Measurements from ENCODE around the gene BBC3.

Gene BBC3

GRCh38 chr19:47243776-47244547, 13.0 kb upstream of the BBC3 start:
- H3K4me3 ChIP-seq (ENCODE audit: low read length): peak overlapping the region; percentile 81
- TF ChIP-seq CTCF (conservative IDR thresholded peaks at IDR 0.05; ENCODE audit: low read length): peak; percentile 85
- DNase-seq (ENCODE audit: low read depth): peak; percentile 98

GRCh38 chr19:47243364-47243775, 12.4 kb upstream of the BBC3 start:
- H3K4me3 ChIP-seq (ENCODE audit: low read length): peak overlapping the region; percentile 81
- TF ChIP-seq CTCF (conservative IDR thresholded peaks at IDR 0.05; ENCODE audit: low read length): no peak
- peak; percentile 30 for DNase-seq (ENCODE audit: low read depth)

- H3K4me3 ChIP-seq (ENCODE audit: low read length): no peak overlapping the region
- TF ChIP-seq CTCF (conservative IDR thresholded peaks at IDR 0.05; ENCODE audit: low read length): no peak
- DNase-seq (ENCODE audit: low read depth): no peak
Measured at GRCh38 chr19:47241919-47242577, 11.0 kb upstream of the BBC3 start.

GRCh38 chr19:47240996-47241918, 10.3 kb upstream of the BBC3 start:
- peak overlapping the region; percentile 14 for H3K4me3 ChIP-seq (ENCODE audit: low read length)
- DNase-seq (ENCODE audit: low read depth): peak; percentile 71
- no peak for TF ChIP-seq CTCF (conservative IDR thresholded peaks at IDR 0.05; ENCODE audit: low read length)

GRCh38 chr19:47240556-47240955, 9.6 kb upstream of the BBC3 start:
- H3K4me3 ChIP-seq (ENCODE audit: low read length): no peak overlapping the region; the same call in 1 of the 2 replicates
- no peak for DNase-seq (ENCODE audit: low read depth)
- no peak for TF ChIP-seq CTCF (conservative IDR thresholded peaks at IDR 0.05; ENCODE audit: low read length)

GRCh38 chr19:47239610-47240296, 8.8 kb upstream of the BBC3 start:
- peak overlapping the region; percentile 32 for H3K4me3 ChIP-seq (ENCODE audit: low read length)

More at GRCh38 chr19:47239610-47240296, 8.8 kb upstream of the BBC3 start:
- no peak for TF ChIP-seq CTCF (conservative IDR thresholded peaks at IDR 0.05; ENCODE audit: low read length)
- peak; percentile 37 for DNase-seq (ENCODE audit: low read depth)
